ENCODE results near the gene CASKIN1.

DNA sequence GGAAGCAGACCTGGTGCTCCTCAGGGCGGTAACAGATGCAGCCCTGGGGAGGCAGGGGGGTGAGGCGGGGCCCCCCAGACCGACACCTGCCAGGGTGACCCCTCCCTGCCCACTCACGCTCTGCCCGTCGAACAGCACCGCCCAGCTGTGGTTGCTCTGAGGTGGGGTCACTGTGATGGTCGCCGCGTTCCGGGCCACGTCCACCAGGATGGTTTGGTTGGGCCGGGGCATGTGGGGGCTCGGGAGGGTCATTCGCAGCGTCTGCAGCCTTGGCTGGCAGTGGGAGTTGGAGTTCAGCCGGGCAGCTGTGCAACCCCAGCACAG lies 13.6 kb upstream of the CASKIN1 start:
- no peak for TF ChIP-seq CTCF (IDR thresholded peaks at IDR 0.05; ENCODE audit: low read length)
- no peak for TF ChIP-seq EZH2 (IDR thresholded peaks at IDR 0.05; ENCODE audit: borderline replicate concordance, low read length)
